Esophagus squamous epithelium (tissue), 4 donors: ENCODE data around the gene TBX5.

Experiments used
- CTCF ChIP-seq, 6 experiments: fragments of 450-650 bp in 4 of 6; fragments of 200-600 bp in 2 of 6; sonication (generic) in 2 of 6; IDR thresholded peaks; one replicate each; pipeline ENCODE4 v1.5.1; 2016 to 2019; ENCODE audit warnings: antibody characterized with exemption in 6 of 6, mild to moderate bottlenecking in 4 of 6, moderate library complexity in 4 of 6
- POLR2A ChIP-seq, 4 donors: fragments of 450-650 bp; IDR thresholded peaks; one replicate each; pipeline ENCODE4 v1.6.1; 2017; ENCODE audit warnings: antibody characterized with exemption in 4 of 4, mild to moderate bottlenecking in 4 of 4, moderate library complexity in 3 of 4

- TF ChIP-seq CTCF (IDR thresholded peaks at IDR 0.05): no peak
- no peak for TF ChIP-seq POLR2A (IDR thresholded peaks at IDR 0.05)
Observed at GRCh38 chr12:114430306-114430705, 24.4 kb upstream of the TBX5 start.
